HG03280 (cell line): Measurements from ENCODE around the gene AKNA.

Experiments used
- ATAC-seq: cut with Tn5 transposase; IDR thresholded peaks from one replicate; pipeline ENCODE4 v1.9.1; 2021; ENCODE audit warnings: mild to moderate bottlenecking, moderate library complexity; ENCODE audit not compliant: unreplicated experiment

AKNA gene

GRCh38 chr9:114396558-114397218 is 8.9 kb upstream of the AKNA start:
- ATAC-seq: no peak

GRCh38 chr9:114395768-114396167 is 8.0 kb upstream of the AKNA start:
- ATAC-seq: no peak

- ATAC-seq: no peak
Measured at GRCh38 chr9:114395334-114395617, 7.5 kb upstream of the AKNA start.

- no peak for ATAC-seq
Measured at GRCh38 chr9:114394523-114395333, 6.9 kb upstream of the AKNA start.

- ATAC-seq: no peak
Measured at GRCh38 chr9:114392749-114393112, 4.9 kb upstream of the AKNA start.

- no peak for ATAC-seq
Measured at GRCh38 chr9:114390952-114391351, 3.2 kb upstream of the AKNA start.

- no peak for ATAC-seq
Measured at GRCh38 chr9:114389612-114390368, 2.0 kb upstream of the AKNA start.

GRCh38 chr9:114388764-114389375 is 1.1 kb upstream of the AKNA start:
- ATAC-seq: no peak

GRCh38 chr9:114388357-114388682 is 538 bp upstream of the AKNA start:
- no peak for ATAC-seq

GRCh38 chr9:114386886-114387679 is 699 bp downstream of the AKNA start:
- no peak for ATAC-seq

GRCh38 chr9:114386361-114386885 is 1.4 kb downstream of the AKNA start:
- ATAC-seq: no peak

- ATAC-seq: peak; percentile 87
Measured at GRCh38 chr9:114385397-114386181, 2.2 kb downstream of the AKNA start.

GRCh38 chr9:114384836-114385396 is 2.9 kb downstream of the AKNA start:
- ATAC-seq: no peak

- ATAC-seq: no peak
Measured at GRCh38 chr9:114384341-114384740, 3.4 kb downstream of the AKNA start.

GRCh38 chr9:114383521-114384231 is 4.1 kb downstream of the AKNA start:
- ATAC-seq: no peak

GRCh38 chr9:114382699-114383520 is 4.9 kb downstream of the AKNA start:
- ATAC-seq: no peak

GRCh38 chr9:114378883-114379282 is 8.9 kb downstream of the AKNA start:
- no peak for ATAC-seq

- no peak for ATAC-seq
Measured at GRCh38 chr9:114378016-114378415, 9.8 kb downstream of the AKNA start.
